Heart left ventricle (tissue), 16 donors: Measurements from ENCODE around the gene SCN4B. TPM values are rescaled to one million over a fixed set of nuclear protein-coding genes. Genes with fewer than 3 reads are reported as not detected.

Experiments used
- ATAC-seq, 4 donors: fragments of 200-7000 bp; cut with Tn5 transposase; one replicate each; pipeline ENCODE4 v1.9.1; 2020 to 2022; ENCODE audit warnings: moderate library complexity in 4 of 4, mild to moderate bottlenecking in 3 of 4, moderate number of reproducible peaks in 1 of 4
- DNase-seq, 5 donors: peaks; one replicate each; pipeline ENCODE4 v3.0.0-alpha.2; 2020
- H3K27ac ChIP-seq, 12 donors: fragments of 200-600 bp; sonication (generic) in 4 of 12; one replicate each; pipeline versions ENCODE4 v1.5.0 to v1.8.0; 2016 to 2022; ENCODE audit warnings: mild to moderate bottlenecking in 2 of 12
- H3K27me3 ChIP-seq, 9 donors: fragments of 200-600 bp; sonication (generic) in 2 of 9; one replicate each; pipeline versions ENCODE4 v1.5.1 to v1.8.0; 2016 to 2022; ENCODE audit warnings: mild to moderate bottlenecking in 3 of 9
- H3K36me3 ChIP-seq, 9 donors: fragments of 200-600 bp; sonication (generic) in 2 of 9; one replicate each; pipeline versions ENCODE4 v1.5.0 to v1.8.0; 2018 to 2022; ENCODE audit warnings: mild to moderate bottlenecking in 2 of 9
- H3K4me1 ChIP-seq, 12 donors: fragments of 200-600 bp; sonication (generic) in 4 of 12; one replicate each; pipeline versions ENCODE4 v1.5.0 to v1.8.0; 2016 to 2022; ENCODE audit warnings: mild to moderate bottlenecking in 3 of 12
- H3K4me3 ChIP-seq, 12 donors: fragments of 200-600 bp; sonication (generic) in 4 of 12; one replicate each; pipeline versions ENCODE4 v1.5.0 to v1.8.0; 2017 to 2022; ENCODE audit warnings: mild to moderate bottlenecking in 9 of 12, moderate library complexity in 4 of 12
- H3K9me3 ChIP-seq, 12 donors: fragments of 200-600 bp; sonication (generic) in 4 of 12; one replicate each; pipeline versions ENCODE4 v1.5.0 to v1.8.0; 2016 to 2022; ENCODE audit warnings: mild to moderate bottlenecking in 1 of 12
- POLR2A ChIP-seq, 2 donors: fragments of 450-650 bp; IDR thresholded peaks; one replicate each; pipeline ENCODE4 v1.6.1; 2017; ENCODE audit warnings: antibody characterized with exemption in 2 of 2, mild to moderate bottlenecking in 2 of 2, moderate library complexity in 2 of 2
- WGBS, 4 donors: extraction: QIAGEN DNeasy Blood & Tissue Kit in 2 of 4; methylation state at CpG; one replicate each; pipeline versions ENCODE4 v1.1.5 to v1.1.7; 2013 to 2018; 5-methylcytosine and 5-hydroxymethylcytosine counted together
- intact Hi-C, 10 donors: fragments of 100-400 bp; cut with DNase I; formaldehyde crosslinking; loops; one replicate each; pipeline versions ENCODE4 v1.11.1 to v1.14.2; 2022
- polyA plus RNA-seq, 2 donors: library from polyadenylated mRNA; stranded (reverse); fragments of 200-250 nt; gene quantifications; one replicate each; pipeline ENCODE4 v1.2.3, GENCODE V29; 2013
- total RNA-seq, 9 donors: library from RNA; depleted of rRNA in 2 of 9; stranded (reverse); fragments of >200 nt in 2 of 9; fragmentation: NEBNext Ultra II Directional in 3 of 9; extraction: Animal tissue kit (Norgen Biotek cat#: 25700) in 3 of 9; gene quantifications; one replicate each; pipeline versions ENCODE4 v1.1.0 to v1.2.4, GENCODE V29; 2016 to 2023
- TF ChIP-seq, protein P1 (sequence below), 12 donors: fragments of 200-600 bp; sonication (generic) in 4 of 12; IDR thresholded peaks; one replicate each; pipeline versions ENCODE4 v1.5.0 to v1.8.0; 2018 to 2022; ENCODE audit warnings: antibody characterized with exemption in 12 of 12, mild to moderate bottlenecking in 5 of 12
- donor health status: ischemic (EF 13 %, LVEDD 7.1; RV severe dilation, severe dysfunction).
- donor health status: healthy with polysubstance abuse.
- donor health status: DM: no; HTN: yes; CAD: no.
- donor health status: DM: no; HTN: no; CAD: no.
- donor health status: ischemic (EF 25% LVEDD 6.9; RV normal size, moderate dysfunction).
- donor health status: ischemic (EF 25% LVEDD 5.7; RV mildly dilated, moderate dysfunction).
- donor health status: healthy.
- donor health status: DM: yes; HTN: yes; CAD: no.
- donor health status: ischemic (EF 35%, LVEDD 5.7; RV mildly dilated, moderate dysfunction).
- donor health status: nonischemic (EF 11% LVEDD 7.7; RV severe dilation, severe dysfunction).
- donor health status: DM: yes; HTN: yes; CAD: no.
- donor health status: PGD.
- donor health status: ischemic (EF 29% LVEDD 5.4; RV normal size, mild dysfunction).
- donor health status: nonischemic (EF 23%, LVEDD 6.1; RV moderate dilation, normal function).

SCN4B gene
- total and polyA plus RNA-seq, 11 donors, result 2.1 to 16.9 (median 11.9) TPM

DNA sequence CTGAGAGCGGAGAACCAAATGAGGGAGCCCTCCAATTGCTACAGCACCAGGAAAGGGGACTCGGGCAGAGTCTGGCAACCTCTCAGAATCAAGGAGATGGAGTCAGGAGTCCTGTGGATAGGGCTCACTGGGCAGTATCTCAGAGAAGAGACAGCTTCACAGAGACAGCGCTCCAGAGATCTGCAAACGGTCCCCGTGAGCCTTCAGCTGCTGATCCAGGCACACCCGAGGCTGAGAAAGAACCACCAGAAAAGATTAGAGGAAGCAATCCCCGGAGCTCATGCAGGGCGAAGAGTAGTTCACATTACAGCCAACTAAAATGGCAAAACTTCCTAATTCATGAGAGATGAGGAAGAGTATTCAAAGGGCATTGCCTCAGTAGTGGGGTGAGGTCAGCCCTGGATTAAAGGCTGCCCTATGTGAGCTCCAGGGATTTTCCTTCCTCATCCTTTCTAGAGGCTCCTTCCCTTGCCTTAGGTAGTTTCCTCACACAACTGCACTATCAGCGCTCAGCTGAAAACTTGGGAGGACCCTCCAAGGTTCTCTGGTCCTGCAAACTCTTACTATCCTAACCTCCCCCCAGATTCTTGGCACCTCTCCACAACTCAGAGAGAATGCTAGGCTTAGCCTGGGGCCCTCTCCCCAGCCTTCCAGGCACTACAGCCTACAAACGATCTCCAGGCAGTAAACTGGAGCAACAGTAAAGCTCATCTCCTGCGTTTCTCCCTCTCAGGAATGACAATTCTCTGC, 23.7 kb downstream of the SCN4B start:
- TF ChIP-seq, protein P1, sequence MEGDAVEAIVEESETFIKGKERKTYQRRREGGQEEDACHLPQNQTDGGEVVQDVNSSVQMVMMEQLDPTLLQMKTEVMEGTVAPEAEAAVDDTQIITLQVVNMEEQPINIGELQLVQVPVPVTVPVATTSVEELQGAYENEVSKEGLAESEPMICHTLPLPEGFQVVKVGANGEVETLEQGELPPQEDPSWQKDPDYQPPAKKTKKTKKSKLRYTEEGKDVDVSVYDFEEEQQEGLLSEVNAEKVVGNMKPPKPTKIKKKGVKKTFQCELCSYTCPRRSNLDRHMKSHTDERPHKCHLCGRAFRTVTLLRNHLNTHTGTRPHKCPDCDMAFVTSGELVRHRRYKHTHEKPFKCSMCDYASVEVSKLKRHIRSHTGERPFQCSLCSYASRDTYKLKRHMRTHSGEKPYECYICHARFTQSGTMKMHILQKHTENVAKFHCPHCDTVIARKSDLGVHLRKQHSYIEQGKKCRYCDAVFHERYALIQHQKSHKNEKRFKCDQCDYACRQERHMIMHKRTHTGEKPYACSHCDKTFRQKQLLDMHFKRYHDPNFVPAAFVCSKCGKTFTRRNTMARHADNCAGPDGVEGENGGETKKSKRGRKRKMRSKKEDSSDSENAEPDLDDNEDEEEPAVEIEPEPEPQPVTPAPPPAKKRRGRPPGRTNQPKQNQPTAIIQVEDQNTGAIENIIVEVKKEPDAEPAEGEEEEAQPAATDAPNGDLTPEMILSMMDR (IDR thresholded peaks at IDR 0.05), result no peak
- no peak for TF ChIP-seq POLR2A (IDR thresholded peaks at IDR 0.05)
- Histone ChIP-seq H3K9me3 (no peaks in the 10 kb centered on the region), H3K4me1 (peaks cover 0 to 29% (median 0%) of the 10 kb centered on the region in 12 donors), H3K27ac (peak overlapping the region in 1 of 12 donors; percentile 22), H3K4me3 (no peak overlapping the region), H3K27me3 (no peaks in the 10 kb centered on the region), H3K36me3 (no peaks in the 10 kb centered on the region)
- DNase-seq (no peak), ATAC-seq (peak in 3 of 4 donors; percentile 33 to 46 (median 41))
- WGBS, 4 donors, result 58 to 67% (median 64%) methylated on average over 11 of the region's 11 CpGs
- intact Hi-C loops, result no loop called here

- Histone ChIP-seq H3K9me3 (no peaks in the 10 kb centered on the region), H3K27ac (peak overlapping the region in 1 of 12 donors; percentile 22), H3K36me3 (no peaks in the 10 kb centered on the region), H3K4me1 (peaks cover 0 to 29% (median 0%) of the 10 kb centered on the region in 12 donors), H3K4me3 (no peak overlapping the region), H3K27me3 (no peaks in the 10 kb centered on the region)
- DNase-seq, result no peak
- 54 to 72% (median 67%) methylated on average over 4 of the region's 4 CpGs for WGBS, 4 donors
- intact Hi-C loops, result no loop called here
- no peak for TF ChIP-seq POLR2A (IDR thresholded peaks at IDR 0.05)
- TF ChIP-seq, protein P1 (IDR thresholded peaks at IDR 0.05), result no peak
- no peak for ATAC-seq
Observed at GRCh38 chr11:118128310-118128709, 24.3 kb downstream of the SCN4B start.

GRCh38 chr11:118126082-118126838, 26.4 kb downstream of the SCN4B start:
- TF ChIP-seq, protein P1 (IDR thresholded peaks at IDR 0.05), result no peak
- no peak for ATAC-seq
- Histone ChIP-seq H3K9me3 (no peaks in the 10 kb centered on the region), H3K4me3 (no peak overlapping the region), H3K27ac (no peak overlapping the region), H3K4me1 (peaks cover 0 to 29% (median 0%) of the 10 kb centered on the region in 12 donors), H3K36me3 (no peaks in the 10 kb centered on the region), H3K27me3 (no peaks in the 10 kb centered on the region)
- no peak for DNase-seq
- 87 to 93% (median 91%) methylated on average over 7 of the region's 7 CpGs for WGBS, 4 donors
- intact Hi-C loops, result no loop called here

- Histone ChIP-seq H3K27me3 (no peaks in the 10 kb centered on the region), H3K4me1 (peaks cover 0 to 20% (median 0%) of the 10 kb centered on the region in 12 donors), H3K9me3 (peaks cover 0 to 4% (median 0%) of the 10 kb centered on the region in 12 donors), H3K4me3 (no peak overlapping the region), H3K27ac (no peak overlapping the region), H3K36me3 (no peaks in the 10 kb centered on the region)
- TF ChIP-seq POLR2A (IDR thresholded peaks at IDR 0.05), result no peak
- TF ChIP-seq, protein P1 (IDR thresholded peaks at IDR 0.05), result no peak
- intact Hi-C loops, result no loop called here
- 58 to 67% (median 64%) methylated on average over 8 of the region's 8 CpGs for WGBS, 4 donors
- no peak for DNase-seq
- peak in 1 of 4 donors; percentile 26 for ATAC-seq
Observed at GRCh38 chr11:118124929-118125535, 27.6 kb downstream of the SCN4B start.
